SK-N-MC (cell line): ENCODE data around the gene PRICKLE1.

Experiments
- DNase-seq: peaks from one replicate; pipeline ENCODE4 v3.0.0-alpha.2; 2011; ENCODE audit warnings: low read depth, low spot score
- H3K27ac ChIP-seq: fragments of 200-600 bp; sonication (generic); 2 replicates; pipeline ENCODE4 v1.5.1; 2016; ENCODE audit warnings: mixed run types
- H3K36me3 ChIP-seq: fragments of 200-600 bp; sonication (generic); 2 replicates; pipeline ENCODE4 v1.6.1; 2017; ENCODE audit warnings: antibody characterized with exemption, low read length, mixed read lengths; ENCODE audit not compliant: insufficient read depth
- H3K4me3 ChIP-seq: fragments of 200-600 bp; sonication (generic); 2 replicates; pipeline ENCODE4 v1.5.1; 2016
- H3K9ac ChIP-seq: fragments of 200-600 bp; sonication (generic); 2 replicates; pipeline ENCODE4 v1.8.0; 2017; ENCODE audit warnings: mixed run types, mixed read lengths; ENCODE audit not compliant: insufficient read length
- H3K9me3 ChIP-seq: fragments of 200-600 bp; sonication (generic); 2 replicates; pipeline ENCODE4 v1.6.1; 2017; ENCODE audit warnings: low read depth, mild to moderate bottlenecking, antibody characterized with exemption, low read length, moderate library complexity, mixed read lengths
- EZH2 ChIP-seq: fragments of 200-600 bp; sonication (generic); IDR thresholded peaks from one replicate; pipeline ENCODE4 v1.6.1; 2017; ENCODE audit warnings: antibody characterized with exemption
- FOXP2 ChIP-seq: optimal IDR thresholded peaks from 2 replicates; pipeline ENCODE3; 2011; ENCODE audit warnings: mild to moderate bottlenecking, moderate library complexity; ENCODE audit not compliant: insufficient read depth; ENCODE audit errors: extremely low read length, control extremely low read depth
- POLR2AphosphoS5 ChIP-seq: IDR thresholded peaks from 2 replicates; pipeline ENCODE4 v1.6.1; 2012; ENCODE audit warnings: mild to moderate bottlenecking, low read depth, low read length, borderline replicate concordance

Gene PRICKLE1

GRCh38 chr12:42589465-42590329 is at the start of gene PRICKLE1:
Gene PRICKLE1 (minus strand): TSS chr12:42589746. CDS start chr12:42472516, 117,230 bp downstream.
- peak within 1 kb of the TSS; percentile 91 for H3K4me3 ChIP-seq
- DNase-seq = no peak
- no peaks in the 10 kb centered on the region for H3K9me3 ChIP-seq
- TF ChIP-seq FOXP2 (peak; percentile 16), EZH2 (no peak), POLR2AphosphoS5 (no peak)
- no peaks in the 10 kb centered on the region for H3K36me3 ChIP-seq
- no peak within 1 kb of the TSS for H3K27ac ChIP-seq
- H3K9ac ChIP-seq = peak within 1 kb of the TSS; percentile 75

GRCh38 chr12:42638697-42639096 is 49.2 kb upstream of the PRICKLE1 start:
- Histone ChIP-seq H3K27ac (no peak overlapping the region), H3K4me3 (no peak overlapping the region), H3K9ac (no peak overlapping the region), H3K36me3 (no peaks in the 10 kb centered on the region), H3K9me3 (no peaks in the 10 kb centered on the region)
- no peak for DNase-seq
- TF ChIP-seq FOXP2 = no peak
- TF ChIP-seq EZH2 = no peak
- TF ChIP-seq POLR2AphosphoS5 = no peak

- TF ChIP-seq EZH2 = no peak
- TF ChIP-seq FOXP2 = no peak
- TF ChIP-seq POLR2AphosphoS5 = no peak
- Histone ChIP-seq H3K9me3 (no peaks in the 10 kb centered on the region), H3K27ac (no peak overlapping the region), H3K4me3 (no peak overlapping the region), H3K9ac (no peak overlapping the region), H3K36me3 (no peaks in the 10 kb centered on the region)
- DNase-seq = no peak
Observed at GRCh38 chr12:42638011-42638410, 48.5 kb upstream of the PRICKLE1 start.

- no peak overlapping the region for H3K9ac ChIP-seq
- no peaks in the 10 kb centered on the region for H3K9me3 ChIP-seq
- H3K27ac ChIP-seq = no peak overlapping the region
- no peak for DNase-seq
- TF ChIP-seq EZH2 (no peak), FOXP2 (no peak), POLR2AphosphoS5 (no peak)
- H3K4me3 ChIP-seq = no peak overlapping the region
- H3K36me3 ChIP-seq = no peaks in the 10 kb centered on the region
Observed at GRCh38 chr12:42636993-42637392, 47.4 kb upstream of the PRICKLE1 start.

GRCh38 chr12:42633594-42633993 is 44.0 kb upstream of the PRICKLE1 start:
- Histone ChIP-seq H3K9ac (no peak overlapping the region), H3K27ac (no peak overlapping the region), H3K4me3 (no peak overlapping the region), H3K36me3 (no peaks in the 10 kb centered on the region), H3K9me3 (no peaks in the 10 kb centered on the region)
- no peak for TF ChIP-seq POLR2AphosphoS5
- no peak for TF ChIP-seq FOXP2
- TF ChIP-seq EZH2 = no peak
- DNase-seq = no peak

- Histone ChIP-seq H3K9me3 (no peaks in the 10 kb centered on the region), H3K9ac (peak overlapping the region; percentile 46), H3K4me3 (no peak overlapping the region), H3K27ac (peak overlapping the region; percentile 80), H3K36me3 (no peaks in the 10 kb centered on the region)
- TF ChIP-seq FOXP2 (no peak), EZH2 (no peak), POLR2AphosphoS5 (no peak)
- no peak for DNase-seq
Observed at GRCh38 chr12:42631513-42631912, 42.0 kb upstream of the PRICKLE1 start.

- TF ChIP-seq POLR2AphosphoS5 (no peak), EZH2 (no peak), FOXP2 (no peak)
- H3K27ac ChIP-seq = no peak overlapping the region
- no peaks in the 10 kb centered on the region for H3K36me3 ChIP-seq
- no peak overlapping the region for H3K4me3 ChIP-seq
- H3K9ac ChIP-seq = no peak overlapping the region
- no peaks in the 10 kb centered on the region for H3K9me3 ChIP-seq
- DNase-seq = no peak
Observed at GRCh38 chr12:42630314-42630713, 40.8 kb upstream of the PRICKLE1 start.

- Histone ChIP-seq H3K9ac (no peak overlapping the region), H3K36me3 (no peaks in the 10 kb centered on the region), H3K4me3 (no peak overlapping the region), H3K9me3 (no peaks in the 10 kb centered on the region), H3K27ac (no peak overlapping the region)
- TF ChIP-seq FOXP2 = no peak
- no peak for TF ChIP-seq POLR2AphosphoS5
- TF ChIP-seq EZH2 = no peak
- DNase-seq = no peak
Observed at GRCh38 chr12:42627151-42627550, 37.6 kb upstream of the PRICKLE1 start.
